ENCODE measurements around the gene KDM1B.
A peak's percentile ranks its signal among the peaks of the same experiment; 100 is the strongest.

The KDM1B gene, protein sequence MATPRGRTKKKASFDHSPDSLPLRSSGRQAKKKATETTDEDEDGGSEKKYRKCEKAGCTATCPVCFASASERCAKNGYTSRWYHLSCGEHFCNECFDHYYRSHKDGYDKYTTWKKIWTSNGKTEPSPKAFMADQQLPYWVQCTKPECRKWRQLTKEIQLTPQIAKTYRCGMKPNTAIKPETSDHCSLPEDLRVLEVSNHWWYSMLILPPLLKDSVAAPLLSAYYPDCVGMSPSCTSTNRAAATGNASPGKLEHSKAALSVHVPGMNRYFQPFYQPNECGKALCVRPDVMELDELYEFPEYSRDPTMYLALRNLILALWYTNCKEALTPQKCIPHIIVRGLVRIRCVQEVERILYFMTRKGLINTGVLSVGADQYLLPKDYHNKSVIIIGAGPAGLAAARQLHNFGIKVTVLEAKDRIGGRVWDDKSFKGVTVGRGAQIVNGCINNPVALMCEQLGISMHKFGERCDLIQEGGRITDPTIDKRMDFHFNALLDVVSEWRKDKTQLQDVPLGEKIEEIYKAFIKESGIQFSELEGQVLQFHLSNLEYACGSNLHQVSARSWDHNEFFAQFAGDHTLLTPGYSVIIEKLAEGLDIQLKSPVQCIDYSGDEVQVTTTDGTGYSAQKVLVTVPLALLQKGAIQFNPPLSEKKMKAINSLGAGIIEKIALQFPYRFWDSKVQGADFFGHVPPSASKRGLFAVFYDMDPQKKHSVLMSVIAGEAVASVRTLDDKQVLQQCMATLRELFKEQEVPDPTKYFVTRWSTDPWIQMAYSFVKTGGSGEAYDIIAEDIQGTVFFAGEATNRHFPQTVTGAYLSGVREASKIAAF

DNA sequence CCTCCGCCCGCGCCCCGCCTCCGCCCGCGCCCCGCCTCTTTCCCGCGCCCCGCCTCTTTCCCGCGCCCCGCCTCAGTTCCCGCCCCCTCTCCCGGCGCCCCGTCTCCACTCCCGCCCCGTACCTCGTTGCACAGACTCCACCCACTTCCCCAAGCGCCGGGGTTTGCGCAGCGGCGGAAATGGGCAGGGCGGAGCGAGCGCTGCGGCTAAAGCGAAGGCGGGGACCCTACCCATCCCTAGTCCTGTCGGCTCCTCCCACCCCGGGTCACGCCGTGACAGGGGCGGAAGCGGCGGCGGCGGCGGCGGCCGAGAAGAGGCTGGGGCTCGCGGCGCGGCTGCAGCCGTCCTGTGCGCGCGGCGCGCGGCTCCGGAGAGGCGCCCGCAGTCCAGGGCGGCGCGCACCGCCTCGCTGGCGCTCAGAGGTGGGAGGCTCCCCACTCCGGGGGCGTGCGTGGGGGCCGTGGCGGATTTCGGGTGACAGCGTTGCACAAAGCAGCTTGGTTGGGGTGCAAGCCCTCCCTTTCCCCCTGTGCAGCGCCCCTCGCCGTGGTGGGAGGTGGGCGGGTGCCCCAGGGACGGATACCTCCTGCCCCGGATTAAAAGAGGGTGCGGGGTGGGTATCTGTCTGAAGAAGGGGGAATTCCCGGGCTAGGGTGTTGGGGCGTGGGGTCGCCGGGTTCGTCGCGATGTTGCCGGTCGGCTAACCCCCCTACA lies at the start of gene KDM1B:
Gene KDM1B (plus strand): TSS at position 273 of the 714 bp plus-strand sequence. CDS start 4,474 bp downstream, outside the sequence.
- DNase-seq = peak; percentile 99

DNA sequence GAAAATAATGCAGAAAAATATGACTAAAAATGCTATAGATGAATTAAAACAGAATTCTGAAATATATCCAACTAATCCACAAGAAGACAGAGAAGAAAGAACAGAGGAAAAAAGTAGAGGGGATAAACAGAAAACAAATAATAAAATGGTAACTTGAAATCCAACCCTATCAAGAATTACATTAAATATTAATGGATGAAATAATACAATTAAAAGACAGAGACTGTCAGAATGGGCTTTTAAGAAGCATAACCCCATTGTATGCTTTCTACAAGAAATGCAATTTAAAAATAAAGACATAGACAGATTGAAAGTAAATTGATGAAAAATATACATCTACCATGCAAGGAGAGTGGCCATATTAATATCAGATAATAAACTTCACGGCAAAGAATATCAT lies 48.2 kb upstream of the KDM1B start:
- no peak for DNase-seq

DNA sequence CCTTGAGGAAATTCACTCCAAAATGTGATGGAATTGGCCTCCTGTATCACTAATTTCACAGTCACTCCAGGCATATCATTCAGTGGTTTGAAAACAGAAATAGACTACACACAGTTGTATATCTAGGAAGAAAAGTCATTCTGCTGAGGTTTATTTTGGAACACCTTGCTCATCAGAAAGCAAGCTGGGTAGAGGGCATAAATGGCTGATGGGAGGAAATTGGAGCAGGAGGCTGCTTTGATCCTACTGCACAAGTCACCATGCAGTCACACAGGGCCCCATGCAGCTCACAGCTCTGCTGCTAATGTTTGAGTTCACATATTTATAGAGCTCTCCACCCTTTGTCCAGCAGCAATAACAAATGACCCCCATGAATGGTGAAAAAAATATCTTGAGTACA lies 45.1 kb upstream of the KDM1B start:
- no peak for DNase-seq

DNA sequence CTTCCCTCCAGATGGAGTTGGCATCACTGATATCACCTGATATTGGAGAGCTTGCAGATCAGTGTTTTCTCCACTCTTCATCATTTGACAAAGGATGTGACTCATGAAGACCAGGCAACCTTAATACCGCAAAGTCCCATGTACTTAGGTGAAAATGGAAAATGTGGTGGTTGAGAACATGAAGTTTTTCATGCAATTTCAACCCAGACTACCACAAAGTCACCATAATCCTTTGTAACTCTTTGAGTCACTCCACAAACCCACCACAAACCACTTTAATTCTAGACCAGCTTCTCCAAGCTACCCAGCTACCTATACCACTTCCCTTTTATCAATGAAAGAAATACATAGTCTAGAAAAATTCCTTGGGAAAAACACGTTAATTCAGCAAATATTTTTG lies 39.9 kb upstream of the KDM1B start:
- DNase-seq = no peak

DNA sequence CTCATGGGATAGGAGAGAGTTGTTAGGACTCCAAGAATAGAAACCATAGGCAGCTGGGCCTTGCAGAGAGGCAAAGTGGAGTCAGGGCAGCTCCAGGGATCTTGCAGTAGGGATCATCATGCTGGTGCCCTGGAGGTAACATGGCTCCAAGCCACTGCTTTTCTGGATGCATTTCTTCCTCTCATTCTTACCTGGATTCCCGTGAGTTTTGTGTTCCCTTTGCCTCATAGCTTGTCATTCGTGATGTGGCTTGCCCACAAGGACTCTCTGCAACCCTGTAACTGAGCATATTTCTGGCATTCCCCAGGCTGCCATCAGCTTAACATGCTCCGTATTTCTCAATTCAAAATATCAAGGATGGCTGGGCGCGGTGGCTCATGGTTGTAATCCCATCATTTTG lies 38.1 kb upstream of the KDM1B start:
- DNase-seq = no peak

DNA sequence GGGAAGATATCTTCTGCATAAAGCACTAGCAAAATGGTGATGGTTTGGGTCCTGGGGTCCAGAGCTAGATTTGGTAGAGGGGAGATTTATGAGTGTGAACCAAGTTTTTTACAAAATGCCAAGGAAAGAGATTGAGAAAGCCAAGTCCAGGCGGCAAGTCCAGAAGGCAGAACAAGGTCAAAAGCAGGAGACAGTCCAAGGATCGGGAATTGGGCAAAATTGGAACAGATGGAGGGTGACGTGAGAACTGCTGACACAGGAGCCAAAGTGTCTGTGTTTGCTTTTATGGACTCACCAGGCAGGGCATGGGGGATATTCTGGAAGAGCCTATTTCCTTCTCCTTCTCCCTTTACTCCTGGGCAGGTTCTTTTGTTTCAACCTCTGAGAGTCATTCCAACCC lies 36.9 kb upstream of the KDM1B start:
- no peak for DNase-seq

DNA sequence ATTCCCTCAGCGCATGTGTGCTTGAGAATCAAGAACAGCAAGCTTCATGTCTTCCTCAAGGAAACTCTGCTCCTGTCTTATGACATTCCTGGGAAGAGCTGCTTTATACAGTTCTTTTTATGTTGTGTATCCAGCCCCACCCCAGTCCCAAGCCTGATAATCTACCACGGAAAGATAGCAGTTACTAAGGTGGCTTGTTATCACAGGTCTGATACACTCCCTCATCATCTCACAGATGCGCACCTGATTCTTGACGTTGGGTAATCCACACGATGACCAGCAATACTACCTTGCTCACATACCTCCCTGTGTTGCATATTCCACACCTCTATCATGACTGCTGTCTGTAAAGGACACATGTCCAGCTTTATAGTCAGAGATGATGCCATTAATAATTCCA lies 36.0 kb upstream of the KDM1B start:
- DNase-seq = no peak

DNA sequence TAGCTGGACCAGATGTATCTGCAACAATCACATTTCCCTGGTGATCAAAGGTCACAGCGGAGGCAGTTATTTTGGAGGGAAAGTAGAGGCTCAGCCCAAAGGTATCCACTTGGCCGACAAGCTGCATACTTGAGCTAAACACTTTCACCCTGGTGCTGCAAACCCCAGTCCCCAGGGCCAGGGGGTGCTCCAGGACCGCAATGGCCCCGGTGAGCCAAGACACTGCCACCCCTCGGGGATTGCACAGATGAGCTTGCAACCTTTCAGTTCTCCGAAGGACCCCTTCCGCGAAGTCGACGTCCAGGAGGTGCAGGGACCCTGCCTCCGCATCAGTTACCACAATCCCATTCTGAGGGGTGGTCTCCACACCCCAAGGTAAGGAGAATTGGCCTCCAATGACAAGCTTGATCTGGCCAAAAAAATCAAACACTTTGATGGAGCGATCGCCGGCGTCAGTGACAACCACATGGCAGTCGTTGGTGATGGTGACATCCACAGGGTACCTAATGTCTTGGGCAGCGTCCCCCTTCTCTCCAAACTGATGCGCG lies 33.6 kb upstream of the KDM1B start:
- no peak for DNase-seq

DNA sequence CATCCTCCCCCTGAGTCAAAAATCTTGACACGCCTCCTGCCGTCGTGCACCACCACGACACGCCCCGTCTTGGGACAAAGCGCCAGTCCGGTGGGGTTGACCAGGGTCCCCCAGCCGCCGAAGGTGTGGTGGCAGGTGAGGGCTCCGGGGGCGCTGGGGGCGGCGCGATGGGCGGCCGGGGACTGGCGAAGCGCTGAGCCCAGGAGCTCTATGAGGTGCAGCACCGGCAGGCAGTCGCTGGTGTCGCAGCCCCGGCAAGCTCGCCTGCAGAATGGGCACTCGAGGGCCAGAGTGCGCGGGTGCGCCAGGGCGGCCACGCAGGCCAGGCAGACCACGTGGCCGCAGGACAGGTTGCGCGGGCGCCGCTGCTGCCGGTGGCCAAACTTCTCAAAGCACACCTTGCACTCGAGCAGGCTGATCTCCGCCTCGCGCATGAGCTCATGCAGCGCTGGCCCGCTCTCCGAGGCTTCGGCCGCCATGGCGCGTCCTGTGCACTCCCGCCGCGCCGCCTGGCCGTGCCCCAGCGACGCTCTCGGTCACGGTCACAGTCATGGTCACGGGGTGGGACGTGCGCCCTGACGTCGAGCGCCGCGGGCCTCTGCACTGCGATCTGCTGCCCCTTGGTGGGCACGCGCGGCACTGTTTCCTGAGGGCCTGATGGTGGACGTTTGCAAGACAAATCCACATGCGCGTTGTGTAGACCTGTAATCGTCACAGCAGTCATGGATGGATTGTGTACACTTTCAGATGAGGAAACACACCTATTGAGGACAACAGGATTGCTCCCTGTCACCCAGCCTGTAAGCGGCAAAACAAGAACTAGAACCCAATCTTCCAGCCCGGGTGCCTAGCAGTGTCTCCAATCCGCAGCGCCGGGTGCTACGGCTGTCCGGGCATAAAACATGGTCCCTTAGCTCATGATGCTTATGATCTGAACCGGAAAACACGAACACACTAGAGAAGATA lies 32.8 kb upstream of the KDM1B start, which contains the start of gene NHLRC1:
Gene NHLRC1 (minus strand): TSS at position 550 of the 966 bp plus-strand sequence. CDS start 71 bp downstream, at position 479.
- peak; percentile 90 for DNase-seq

DNA sequence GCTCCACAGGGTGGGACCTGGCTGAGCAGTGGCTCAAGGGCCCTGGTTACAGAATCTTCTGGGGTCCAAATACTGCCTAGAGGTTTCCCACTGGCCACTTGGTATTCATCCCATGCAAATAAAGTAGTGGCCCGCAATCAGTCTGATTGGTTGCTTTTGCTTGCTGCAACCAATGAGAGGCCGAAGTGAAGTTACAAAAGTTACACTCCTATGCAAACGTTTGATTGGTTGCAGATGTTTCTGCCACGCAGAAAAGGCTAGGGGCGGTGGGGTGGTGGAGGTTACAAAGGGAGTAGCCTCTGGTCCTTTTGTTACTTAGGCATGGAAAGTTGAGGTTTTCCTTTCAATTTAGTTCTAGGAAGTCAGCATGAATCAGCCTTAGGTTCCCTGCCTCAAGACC lies 29.1 kb upstream of the KDM1B start:
- DNase-seq = no peak

DNA sequence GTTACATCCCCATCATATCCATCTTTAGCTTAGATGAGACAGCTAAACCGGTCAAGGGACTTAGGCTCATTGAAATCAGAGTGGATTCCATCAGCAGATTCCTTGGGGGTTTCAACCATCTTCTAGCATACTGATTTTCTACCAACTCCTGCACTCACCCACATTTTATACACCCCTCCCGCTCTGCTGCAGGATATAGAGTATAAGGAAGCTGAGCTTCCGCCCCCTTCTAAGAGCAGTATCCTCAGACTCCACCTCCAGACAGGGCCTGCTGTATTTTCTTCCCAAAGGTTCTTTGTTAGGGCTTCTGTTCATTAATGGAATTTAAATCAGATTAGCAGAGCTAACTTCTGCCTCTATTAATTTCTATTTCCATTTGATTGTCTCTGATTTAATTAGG lies 22.9 kb upstream of the KDM1B start:
- no peak for DNase-seq

DNA sequence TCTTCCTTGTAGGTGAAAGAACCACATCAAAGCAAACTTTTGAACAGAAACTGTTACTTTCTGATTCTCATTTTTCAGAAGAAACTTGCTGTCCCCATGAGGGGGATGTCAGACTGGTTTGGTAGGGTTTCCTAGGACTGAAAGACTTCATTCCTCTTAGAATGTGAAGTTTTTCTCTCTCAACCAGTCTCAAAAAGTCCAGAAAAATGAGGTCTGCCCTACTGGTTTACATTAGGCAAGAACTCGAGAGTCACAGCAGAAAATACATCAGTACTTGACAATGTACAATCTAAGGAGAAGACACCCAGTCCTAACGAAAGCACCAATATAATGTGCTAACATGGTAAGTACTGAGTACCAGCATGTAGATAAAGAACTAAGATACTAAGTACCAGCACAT lies 20.1 kb upstream of the KDM1B start:
- no peak for DNase-seq

DNA sequence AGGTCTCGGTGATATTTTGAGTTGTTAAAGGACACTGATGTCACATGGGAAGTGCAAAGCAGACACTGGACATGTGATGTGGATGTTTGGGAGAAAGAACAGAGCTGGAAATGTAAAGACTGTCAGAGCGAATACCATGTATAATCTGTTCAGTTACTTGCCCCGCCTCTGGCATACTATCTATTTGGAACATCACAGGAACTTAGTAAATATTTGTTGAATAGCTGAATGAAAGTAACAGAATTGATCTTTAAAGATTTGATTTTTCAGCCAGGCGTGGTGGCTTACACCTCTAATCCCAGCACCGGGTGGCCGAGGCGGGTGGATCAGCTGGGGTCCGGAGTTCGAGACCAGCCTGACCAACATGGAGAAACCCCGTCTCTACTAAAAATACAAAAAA lies 19.0 kb upstream of the KDM1B start:
- DNase-seq = no peak

DNA sequence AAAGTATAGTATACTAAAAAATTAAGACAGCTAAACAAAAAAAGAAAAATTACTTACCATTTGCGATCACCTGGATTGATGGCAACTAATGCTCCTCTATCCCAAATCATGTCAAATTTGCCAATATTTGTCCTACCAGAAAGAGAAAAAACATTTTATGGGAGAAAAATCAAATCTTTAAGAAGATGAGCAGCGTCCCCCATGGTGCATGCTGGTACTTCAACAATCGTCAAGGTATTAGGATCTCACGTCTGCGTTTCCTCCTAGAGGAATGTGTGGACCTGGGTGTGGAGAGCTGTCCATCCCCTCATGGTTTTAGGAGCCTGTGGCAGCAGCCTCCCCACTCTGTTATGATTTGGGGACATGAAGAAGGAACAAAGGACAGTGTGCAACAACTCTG lies 16.3 kb upstream of the KDM1B start:
- no peak for DNase-seq

DNA sequence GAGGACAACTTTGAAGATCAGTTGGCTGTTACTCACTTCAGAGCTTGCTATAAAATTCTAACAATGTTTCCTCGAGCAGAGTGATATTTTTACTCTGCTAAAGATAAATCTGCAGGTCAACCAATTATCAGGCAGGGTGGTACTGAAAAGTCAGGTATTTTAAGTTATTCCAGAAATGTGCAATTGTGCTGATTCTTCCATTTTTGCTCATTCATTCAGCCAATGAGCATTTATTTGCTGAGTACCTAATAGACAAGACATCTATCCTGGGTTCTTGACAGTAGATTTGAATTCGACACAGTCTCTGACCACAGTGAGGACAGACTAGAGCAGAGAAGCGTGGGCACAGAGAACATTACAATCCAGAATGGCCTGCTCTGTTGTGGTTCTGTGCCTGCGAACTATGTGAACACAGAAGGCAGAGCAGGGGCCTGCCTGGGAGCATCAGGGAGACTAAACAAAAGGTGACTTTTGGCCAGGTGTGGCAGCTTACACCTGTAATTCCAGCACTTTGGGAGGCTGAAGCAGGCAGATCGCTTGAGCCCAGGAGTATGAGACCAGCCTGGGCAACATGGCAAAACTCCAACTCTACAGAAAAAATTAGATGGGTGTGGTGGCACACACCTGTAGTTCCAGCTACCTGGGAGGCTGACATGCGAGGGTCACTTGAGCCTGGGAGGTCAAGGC lies 15.1 kb upstream of the KDM1B start:
- DNase-seq = no peak

DNA sequence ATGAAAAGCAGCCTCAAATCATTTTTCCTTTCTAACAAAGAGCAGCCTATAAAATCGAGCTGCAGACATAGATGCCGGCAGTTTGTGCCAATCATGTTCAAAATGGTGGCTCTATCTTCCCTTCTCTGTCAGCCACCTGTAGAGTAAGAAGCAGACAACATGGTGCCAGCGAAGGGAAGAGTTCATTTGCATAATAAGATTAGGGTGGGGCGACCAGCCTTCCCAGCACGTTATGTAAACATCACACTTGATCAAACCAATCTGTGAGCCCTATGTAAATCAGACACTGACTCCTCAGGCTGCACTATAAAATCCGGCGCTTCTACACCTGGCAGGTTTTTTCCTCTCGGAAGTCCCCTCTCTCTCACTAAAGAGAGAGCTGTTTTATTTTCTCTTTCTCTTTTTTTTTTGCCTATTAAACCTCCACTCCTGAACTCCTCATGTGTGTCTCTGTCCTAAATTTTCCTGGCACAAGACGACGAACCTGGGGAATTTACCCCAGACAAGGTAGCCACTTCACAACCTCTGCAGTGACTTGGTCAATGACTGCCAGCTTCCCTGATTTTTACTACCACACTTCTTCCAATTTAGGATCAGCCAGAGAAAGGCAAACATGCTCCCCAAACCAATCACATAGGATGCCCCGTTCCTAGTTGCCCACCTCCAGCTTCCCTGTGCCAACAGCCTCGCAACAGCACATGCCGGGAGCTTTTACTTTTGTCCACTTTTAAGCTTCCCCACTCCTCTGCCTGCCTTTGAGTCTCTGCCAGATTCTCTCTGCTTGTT lies 13.2 kb upstream of the KDM1B start:
- DNase-seq = no peak

DNA sequence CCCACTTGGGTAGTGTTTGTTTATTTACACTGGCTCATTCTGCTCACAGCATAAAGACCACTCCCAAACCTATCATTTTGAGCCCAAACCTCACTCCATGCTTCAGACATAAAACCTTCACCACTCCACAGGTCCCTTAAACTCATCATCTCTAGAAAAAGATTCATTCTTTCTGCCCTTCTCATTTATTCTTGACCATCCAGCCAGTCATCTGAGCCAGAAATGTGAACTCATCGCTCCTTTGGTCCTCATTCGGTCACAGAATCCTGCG lies 12.7 kb upstream of the KDM1B start:
- no peak for DNase-seq

DNA sequence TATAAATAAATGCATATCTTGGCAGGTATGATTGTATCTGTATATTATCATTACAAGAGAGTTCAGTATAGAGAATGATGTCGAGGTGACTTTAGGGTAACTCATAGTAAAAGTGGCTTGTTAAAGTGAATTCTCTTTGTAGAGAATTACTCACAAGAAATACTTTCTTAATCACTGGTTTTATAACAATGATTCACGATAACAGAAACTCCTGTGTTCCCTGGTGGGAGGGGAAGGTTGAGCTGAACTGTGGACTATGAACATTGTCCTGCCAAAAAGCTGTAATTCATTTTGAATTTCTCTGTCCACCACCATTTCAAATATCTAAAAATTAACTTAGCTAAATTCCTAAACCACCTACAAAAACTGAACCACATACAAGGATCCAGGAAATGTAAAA lies 8.1 kb upstream of the KDM1B start:
- DNase-seq = no peak

DNA sequence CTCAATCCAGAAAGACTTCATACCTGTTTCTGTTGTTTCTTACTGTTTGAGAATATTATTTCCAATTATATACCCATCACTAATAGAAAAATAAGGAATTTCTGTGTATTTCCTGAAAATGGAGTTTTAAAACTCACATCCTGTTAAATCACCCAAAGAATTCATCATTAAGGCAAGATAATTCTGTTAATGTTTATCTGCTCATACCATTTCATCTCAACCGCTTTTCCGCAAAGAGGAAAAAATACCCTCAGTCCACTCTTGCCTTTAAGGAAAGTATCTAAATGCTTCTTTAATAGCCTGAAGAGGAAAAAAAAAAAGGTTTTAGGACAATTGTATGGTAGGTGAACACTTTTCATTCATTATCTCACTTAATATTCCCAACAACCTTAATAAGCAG lies 7.6 kb upstream of the KDM1B start:
- no peak for DNase-seq

DNA sequence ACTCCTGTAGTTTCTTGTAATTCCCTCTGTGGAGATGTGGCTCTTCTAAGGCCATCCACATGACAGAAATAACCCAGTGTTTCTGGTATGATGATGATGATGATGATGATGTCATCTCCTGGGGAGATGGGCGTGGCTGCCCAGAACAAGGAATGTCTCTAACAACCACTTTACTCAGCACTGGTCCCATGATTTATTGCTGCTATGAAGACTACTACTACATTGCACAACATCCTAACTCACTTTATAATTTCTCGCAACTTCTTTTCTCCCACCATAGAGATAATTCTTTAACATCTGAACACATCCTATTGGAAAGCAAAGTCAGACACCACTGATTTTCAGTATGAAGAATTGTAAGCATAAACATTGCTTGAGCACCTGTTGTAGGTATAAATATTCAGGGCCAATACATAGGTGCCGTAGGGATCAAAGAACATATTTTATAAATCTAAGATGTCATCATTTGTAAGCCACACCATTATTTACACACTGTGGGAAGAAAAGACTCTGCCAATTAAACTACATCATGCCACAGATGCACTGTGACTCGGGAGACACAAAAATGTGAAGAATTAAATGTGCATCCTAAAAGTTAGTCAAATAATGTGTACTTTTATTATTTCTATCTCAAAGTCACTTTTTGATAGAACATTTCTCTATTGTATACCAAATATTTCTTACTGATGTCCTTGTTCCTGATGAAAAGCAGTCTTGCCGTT lies 6.8 kb upstream of the KDM1B start:
- DNase-seq = no peak
